Measurements from ENCODE around the gene EFCAB12.

Gene EFCAB12

DNA sequence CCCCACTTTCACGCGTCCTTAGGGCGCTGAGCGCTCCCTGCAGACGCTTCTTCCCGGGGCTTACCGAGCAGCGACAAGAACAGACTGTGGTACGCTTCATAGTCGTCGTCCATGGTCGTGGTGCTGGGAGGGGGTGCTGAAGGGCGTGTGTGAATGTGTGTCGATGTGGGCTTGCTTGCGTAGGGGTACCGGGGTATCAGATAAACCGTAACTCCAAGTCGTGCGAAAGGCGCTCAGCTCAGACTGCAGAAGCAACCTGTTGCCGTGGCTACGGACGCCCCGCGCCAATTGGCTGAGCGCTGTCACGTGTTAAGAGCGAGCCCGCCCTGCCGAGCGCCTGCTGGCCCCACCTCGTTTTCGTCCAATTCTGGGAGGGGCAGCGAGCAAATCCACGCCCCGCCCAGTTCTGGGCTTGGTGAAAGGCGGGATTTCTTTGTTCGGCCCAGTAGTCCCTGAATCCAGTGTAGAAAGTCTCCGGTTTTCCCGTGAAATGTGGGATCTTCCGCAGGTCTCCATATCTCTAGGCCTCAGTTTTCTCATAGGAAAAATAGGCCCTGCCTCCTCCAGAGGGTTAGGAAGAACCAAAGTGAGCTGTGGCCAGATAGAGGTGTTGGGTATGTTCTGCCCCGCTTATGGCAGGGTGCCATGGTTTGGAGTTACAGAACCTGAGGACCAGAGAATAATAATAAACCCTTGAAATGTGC is at the start of gene EFCAB12:
TSS of gene EFCAB12 (minus strand) at position 261 of the 704 bp plus-strand sequence. CDS start at position 113, 148 bp downstream.
- DNase-seq: peak; percentile 92

DNA sequence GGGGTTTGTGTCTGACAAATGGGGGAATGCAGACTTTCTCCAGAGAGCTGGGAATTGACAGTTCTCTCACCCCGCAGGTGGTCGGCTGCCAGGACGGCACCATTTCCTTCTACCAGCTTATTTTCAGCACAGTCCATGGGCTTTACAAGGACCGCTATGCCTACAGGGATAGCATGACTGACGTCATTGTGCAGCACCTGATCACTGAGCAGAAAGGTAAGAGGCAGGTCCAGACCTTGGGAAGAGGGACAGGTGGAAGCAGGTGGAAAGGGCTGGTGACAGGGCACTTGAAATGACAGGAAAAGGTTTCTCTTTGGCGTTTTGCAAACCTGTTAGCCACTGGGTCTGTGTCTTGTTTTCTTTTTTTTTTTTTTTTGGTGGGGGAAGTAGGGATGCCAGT is 48.1 kb upstream of the EFCAB12 start:
- DNase-seq: no peak

DNA sequence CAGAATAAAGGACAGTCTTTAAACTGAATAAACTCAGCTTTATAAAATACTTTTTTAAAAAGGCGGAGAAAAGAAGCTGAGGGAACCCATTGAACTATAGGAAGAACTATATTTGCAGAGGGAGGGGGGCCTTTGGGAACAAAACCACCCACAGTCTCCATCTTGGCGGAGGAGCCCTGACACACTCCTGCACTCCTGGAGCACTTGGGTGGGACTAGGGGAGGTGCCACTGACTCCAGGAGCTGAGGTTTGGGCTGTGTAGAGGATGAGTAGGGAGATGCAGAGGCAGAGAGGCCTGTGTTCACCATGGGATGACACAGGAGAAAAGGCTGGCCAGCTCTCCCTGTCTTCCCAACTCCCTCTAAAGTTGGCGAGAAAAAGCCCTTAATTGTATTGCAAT is 47.4 kb upstream of the EFCAB12 start:
- DNase-seq: no peak

DNA sequence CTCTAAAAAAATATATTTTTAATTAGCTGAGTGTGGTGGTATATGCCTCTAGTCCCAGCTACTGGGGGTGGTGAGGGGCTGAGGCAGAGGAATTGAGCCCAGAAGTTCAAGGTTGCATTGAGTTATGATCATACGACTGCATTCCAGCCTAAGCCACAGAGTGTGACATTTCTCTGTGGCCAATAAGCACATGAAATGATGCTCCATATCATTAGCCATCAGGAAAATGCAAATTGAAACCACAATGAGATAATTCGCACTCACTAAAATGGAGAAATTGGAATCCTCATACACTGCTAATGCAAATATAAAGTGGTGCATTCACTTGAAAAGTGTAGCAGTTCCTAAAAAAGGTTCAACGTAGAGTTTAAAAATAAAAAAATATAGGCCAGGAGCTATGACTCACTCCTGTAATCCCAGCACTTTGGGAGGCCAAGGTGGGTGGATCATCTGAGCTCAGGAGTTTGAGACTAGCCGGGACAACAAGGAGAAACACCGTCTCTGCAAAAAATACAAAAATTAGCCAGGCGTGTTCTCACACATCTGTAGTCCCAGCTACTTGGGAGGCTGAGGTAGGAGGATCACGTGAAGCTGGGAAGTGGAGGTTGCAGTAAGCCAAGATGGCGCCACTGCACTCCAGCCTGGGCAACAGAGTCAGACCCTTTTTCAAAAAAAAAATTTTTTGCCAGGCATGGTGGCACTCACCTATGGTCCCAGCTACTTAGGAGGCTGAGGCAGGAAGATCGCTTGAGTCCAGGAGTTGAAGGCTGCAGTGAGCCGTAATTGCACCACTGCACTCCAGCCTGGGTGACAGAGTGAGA is 46.8 kb upstream of the EFCAB12 start:
- DNase-seq: no peak

DNA sequence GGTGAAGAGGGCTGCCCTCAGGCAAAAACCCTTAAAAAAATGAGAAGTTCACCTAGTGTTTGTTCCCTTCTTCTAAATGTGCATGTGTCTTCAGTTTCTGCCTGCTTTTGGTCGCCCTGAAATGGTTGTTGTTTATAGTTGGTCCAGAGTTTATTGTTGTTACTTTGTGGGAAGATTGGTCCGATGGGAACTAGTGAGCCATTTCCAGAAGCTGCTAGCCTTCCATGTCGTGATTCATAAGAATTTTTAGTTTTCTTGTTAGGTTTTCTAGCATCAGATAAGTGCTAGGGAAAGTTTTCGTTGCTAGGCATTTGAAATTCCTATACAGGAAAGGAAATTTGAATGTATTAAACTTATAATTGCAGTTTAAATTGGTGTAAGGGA is 45.3 kb upstream of the EFCAB12 start:
- no peak for DNase-seq

DNA sequence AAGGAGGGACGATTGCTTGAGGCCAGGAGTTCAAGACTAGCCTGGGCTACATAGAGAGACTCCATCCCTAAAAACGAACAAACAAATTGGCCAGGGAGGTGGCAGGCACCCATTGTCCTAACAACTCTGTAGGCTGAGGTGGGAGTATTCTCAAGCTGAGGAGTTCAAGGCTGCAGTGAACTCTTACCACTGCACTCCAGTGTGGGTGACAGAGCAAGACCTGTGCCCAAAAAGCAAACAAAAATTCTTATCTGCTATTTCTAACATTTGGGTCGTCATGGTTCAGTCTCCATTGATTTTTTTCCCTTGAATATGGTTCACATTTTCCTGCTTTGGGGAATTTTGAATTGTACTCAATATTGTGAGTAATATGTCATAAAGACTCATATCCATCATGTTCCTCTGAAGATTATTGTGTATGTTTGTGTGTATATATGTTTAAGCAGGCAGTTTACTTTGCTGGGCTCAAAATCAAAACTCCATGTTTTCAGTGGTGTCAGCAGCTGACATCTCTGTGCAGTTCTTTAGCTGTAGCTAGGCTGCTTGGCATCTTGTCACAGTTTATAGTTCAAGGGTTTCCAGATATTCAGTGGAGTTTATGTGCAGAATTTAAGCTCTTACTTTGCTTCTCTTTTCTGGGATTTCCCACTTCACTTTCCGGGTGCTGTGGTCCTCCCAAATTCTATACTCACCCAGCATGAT is 44.8 kb upstream of the EFCAB12 start:
- no peak for DNase-seq

DNA sequence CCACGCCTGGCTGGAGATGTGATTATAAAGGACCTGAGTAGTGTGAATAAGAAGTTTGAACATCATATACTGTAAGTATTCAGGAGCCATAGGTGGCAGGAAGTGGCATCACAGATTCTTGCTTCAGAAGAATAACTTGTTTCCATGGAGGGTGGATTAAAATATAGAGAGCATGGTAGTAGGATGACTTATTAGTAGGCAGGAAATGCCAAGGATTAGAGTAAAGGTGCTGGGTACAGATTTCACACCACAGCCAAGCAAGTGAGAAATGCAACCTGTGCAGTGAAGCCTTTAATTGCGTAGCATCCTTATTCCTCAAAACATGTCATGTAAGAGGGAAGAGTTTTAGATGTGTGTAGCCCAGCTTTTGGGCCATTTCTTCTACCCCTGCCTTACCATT is 42.4 kb upstream of the EFCAB12 start:
- no peak for DNase-seq

DNA sequence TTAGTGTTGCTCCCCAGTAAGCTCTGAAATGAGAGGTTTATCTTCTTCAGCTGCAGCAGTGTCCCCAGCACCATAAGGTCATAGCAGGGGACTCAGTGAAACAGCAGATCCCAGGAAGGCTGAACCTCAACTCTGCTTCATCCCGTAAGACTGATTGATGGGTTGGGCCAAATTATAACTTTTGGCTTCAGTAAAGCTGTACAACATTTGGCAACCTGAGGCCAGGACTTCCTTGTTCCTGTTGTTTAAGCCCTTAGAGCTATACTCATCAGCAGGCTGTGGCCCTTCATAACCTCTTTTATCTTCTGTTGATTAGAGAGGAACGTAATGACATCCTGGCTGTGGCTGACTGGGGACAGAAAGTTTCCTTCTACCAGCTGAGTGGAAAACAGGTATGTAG is 40.6 kb upstream of the EFCAB12 start:
- no peak for DNase-seq

DNA sequence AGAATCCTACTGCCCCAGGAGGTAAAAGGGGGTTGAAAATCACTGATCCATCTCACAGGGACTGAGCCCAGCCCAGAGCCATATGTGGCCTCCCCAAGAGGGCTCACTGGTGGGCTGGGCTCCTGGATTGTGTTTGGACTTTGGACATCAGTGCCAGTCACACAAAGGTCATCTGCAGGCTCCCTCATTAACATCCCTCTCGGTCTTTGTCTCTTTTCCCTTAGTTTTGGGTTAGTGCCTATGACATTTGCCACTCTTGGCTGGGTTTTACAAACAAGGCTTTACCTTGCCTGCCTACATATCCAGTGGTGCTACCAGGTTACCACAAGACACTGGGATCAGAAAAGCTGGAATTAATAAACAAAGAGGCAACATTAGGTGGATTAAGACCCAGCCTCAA is 39.5 kb upstream of the EFCAB12 start:
- DNase-seq: no peak

DNA sequence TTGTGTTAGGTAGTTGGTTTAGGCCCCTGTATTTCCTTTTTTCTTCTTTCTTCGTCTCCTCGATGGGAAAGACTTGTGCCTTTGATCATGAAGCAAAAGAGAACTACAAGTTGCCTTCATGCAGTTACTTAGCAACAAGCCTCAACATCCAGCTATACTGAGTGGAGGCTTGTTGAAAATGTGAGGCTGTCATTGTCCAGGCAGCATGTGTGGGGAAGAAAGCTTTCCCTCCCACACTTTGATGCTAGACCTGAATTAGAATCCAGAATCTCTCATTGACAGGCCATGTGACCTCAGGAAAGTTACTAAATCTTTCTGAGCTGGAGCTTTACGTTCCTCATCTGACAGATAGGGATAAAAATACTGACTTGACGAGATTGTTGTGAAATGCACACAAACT is 35.3 kb upstream of the EFCAB12 start:
- no peak for DNase-seq

DNA sequence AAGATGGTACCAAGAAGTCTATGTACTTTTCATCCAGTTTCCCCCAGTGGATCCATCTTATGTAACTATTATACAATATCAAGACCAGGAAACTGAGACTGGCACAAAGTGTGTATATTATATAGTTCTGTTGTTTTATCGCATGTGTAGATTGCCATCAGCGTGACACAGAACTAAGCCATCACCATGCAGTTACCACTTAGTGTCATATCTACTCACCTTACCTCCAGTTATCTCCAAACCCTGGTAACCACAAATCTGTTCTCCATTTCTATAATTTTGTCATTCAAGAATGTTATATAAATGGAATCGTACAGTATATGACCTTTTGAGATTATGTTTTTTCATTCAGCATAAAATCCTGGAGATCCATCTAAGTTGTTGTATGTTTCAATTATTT is 34.7 kb upstream of the EFCAB12 start:
- no peak for DNase-seq

DNA sequence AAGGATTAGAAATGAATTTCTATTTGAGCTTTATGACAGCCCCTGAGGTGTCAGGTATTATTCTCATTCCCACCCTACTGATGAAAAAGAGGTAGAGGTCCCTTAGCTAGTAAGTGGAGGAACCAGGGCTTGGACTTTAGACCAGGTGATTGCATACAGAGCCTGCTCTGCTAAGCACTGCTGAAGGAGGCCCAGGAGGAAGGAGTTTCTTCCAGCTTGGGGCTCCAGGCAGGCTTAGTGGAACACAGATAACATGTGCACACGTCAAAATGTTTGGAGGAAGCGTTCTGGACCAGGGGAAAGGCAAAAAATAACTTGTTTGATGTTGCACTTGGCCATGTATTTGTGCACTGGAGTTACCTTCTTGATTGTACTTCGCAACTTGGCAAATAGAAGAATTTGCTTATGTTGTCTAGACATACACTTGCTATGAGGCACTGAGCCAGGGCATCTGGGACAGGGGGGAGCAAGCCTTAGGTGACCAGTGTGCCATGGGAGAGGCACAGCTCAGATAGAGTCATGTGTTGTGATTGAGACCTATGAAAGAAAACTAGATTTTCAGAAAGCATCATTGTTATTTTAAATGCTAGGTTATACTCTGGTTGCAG is 34.0 kb upstream of the EFCAB12 start:
- no peak for DNase-seq

DNA sequence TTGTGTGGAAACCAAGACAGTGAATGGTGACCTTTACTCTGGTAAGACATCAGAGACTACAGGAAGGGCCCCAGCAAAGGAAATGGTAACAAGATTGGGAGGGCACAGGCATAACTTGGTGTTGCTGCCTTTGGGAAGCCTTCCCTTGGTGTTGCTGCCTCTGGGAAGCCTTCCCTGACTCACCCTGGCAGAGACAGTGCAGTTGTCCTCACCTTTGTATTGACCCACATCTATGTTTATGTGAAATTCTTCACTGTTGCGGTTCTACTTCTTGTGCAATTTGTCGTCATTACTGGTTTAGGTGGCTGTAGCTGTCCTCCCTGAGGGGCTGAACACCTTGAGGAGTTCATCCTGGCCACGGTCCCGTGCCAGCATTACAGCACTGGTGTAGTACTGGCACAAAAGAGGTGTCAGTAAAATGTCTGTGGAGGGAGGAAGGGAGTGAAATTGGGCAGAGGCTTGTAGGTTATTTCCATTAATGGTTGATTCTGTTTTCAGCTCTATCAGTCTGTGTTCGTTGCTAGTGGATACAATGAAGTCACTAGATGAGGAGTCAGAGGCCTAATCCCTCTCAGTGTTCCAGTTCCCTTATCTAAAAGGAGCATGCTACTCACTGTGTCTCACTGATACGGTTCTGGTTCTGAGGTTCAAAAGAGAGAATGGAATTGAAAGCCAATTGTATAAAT is 33.2 kb upstream of the EFCAB12 start:
- no peak for DNase-seq

DNA sequence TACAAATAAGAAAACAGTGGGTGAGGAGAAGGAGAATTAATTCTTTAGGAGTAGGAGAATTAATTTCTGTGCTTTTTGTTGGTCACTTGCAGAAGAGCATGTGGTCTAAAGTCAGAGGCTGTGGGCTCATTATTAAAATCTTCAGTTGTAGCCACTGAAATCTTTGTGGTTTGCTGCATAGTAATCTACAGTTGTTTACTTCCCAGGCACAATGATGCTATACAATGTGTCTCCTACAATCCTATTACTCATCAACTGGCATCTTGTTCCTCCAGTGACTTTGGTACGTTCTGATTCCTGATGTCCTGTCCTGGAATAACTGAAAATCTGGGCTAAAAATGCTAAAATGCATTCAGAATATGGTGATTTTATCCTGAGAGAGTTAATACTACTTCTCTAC is 32.6 kb upstream of the EFCAB12 start:
- no peak for DNase-seq

DNA sequence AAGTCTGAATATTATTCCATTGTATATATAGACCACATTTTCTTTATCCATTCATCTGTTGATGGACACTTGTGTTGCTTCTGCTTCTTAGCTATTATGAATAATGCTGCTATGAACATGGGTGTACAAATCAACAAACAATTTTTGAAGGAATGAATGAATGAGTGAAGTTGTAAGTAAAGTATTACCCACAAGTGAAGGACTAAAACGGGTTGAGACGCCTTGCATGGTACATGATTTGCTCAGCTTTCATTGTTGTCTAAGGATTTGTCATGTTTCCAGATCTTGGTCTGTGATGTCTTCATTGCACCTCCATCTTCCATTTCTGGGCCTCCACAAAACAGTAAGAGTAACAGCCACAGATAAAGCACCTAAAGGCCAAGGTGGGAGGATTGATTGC is 32.1 kb upstream of the EFCAB12 start:
- DNase-seq: no peak

DNA sequence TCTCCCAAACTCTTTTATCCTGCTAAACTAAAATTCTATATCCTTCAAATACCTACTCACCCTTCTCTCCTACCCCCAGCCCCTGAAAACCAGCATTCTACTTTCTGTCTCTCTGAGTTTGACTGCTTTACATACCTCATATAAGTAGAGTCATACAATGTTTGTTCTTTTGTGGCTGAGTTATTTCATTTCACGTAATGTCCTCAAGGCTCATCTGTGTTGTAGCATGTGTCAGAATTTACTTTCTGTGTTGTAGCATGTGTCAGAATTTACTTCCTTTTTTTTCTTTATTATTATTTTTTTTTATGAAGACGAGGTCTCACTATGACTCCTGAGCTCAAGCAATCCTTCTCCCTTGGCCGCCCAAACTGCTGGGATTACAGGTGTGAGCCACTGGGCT is 31.7 kb upstream of the EFCAB12 start:
- DNase-seq: no peak

DNA sequence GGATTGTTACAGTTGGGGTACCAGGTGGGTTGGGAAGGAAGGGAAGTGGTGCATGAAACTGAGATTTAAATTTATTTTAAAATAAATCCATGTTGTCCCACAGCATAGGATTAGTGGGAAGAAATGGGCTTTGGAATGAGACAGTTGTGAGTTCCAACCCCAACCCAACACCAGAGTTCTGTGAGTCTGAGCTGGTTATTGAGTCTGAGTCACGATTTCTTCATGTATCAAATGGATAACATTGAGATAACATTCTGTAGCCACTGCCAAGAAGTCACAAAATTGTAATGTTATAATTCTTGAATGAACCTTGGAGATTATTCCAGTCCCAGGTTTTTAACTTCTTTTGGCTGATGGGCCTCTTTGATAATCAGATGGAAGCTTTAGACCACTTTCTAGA is 25.3 kb upstream of the EFCAB12 start:
- no peak for DNase-seq

DNA sequence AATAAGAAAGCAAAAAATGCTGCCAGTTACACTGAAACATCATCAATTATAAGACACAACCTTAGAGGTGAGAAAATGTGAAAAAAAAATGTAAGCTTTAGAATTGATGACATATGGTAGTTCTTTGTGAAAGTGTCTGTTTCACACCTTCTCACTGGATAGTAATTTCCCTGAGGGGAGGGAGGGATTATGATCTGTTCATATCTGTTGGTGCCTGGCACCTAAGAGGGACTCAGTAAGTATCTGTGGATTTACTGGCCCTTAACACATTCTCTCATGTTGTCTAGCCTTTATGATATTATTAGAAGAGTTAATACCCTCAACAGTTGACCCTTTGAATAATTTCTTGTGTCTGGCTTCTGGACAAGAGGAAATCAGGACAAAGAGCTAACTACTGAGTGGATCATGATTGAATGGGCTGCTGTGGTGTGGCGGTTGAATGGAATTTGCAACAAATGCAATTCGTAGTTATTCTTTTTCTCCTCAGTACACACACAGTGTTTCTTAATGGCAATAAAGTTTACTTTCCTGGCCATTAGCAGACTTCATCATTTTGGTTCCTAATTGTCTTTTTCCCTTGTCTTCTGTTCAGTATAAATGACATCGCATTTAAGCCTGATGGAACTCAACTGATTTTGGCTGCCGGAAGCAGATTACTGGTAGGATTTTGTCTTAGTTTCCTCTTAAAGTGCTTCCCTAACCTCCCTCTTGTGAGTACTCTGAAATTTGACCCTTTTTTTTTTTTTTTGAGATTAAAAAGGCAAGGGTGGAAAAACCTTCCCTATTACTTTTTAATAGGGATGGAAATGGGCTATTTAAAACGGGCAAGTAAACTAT is 21.1 kb upstream of the EFCAB12 start:
- no peak for DNase-seq

DNA sequence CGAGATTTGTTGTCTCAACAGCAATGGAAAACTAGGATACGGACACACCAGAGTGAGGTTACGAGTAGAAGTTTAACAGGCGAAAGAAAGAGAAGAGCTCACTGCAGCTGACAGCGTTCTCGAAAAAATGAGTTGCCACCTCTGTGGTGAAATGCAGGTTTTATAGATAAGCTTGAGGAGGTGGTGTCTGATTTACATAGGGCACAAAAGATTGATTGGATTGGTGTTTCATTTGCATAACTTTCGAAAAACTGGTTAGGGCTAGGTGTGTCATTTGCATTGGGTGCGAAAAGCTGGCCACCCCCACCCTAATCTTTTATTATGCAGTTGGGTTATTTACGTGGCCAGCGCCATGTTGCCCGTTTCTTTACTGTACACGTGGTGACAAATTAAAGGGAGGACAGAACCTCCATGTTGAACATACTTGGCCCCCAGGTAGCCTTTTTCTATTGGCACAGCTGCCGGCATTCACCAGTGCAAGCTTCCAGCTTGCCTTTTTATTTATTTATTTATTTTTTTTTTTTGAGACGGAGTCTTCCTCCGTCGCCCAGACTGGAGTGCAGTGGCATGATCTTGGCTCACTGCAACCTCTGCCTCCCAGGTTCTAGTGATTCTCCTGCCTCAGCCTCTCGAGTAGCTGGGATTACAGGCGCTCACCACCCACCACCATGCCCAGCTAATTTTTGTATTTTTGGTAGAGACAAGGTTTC is 19.9 kb upstream of the EFCAB12 start:
- DNase-seq: no peak

DNA sequence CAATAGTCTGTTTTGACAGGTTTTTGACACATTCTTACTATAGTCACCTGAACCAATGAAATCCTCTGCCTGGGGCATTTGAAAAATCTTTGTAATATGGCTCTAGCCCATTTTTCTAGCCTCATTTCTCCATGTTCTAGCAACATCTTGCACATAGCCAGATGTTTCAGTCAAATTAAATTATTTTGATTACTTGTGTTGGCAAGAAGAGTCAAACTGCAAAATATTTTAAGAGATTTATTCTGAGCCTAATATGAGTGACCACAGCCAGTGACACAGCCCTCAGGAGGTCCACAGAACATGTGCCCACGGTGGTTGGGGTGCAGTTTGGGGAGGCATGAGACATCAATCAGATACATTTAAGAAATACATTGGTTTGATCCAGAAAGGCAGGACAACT is 18.5 kb upstream of the EFCAB12 start:
- DNase-seq: no peak

DNA sequence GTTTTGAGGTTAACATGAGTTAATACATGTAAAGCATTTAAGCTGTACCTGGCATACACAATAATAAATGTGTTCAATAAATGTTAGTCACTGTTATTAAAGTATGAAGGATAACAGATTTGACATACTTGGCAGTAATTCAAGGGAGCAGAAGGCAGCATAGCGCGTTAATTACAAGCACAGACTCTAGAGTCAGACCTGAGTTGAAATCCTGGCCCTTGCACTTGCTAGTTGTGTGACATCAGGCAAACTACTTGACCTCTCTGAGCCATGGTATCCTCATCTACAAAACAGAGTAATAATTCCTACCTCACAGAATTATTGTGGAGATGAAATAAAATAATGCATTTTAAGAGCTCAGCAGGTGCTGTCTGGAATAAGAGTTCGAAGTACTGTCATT is 17.0 kb upstream of the EFCAB12 start:
- no peak for DNase-seq

Data from activated CD8-positive, alpha-beta memory T cell treated with anti-CD3 and anti-CD28 coated beads for 24 hours (primary cell).